C4-2B (cell line): ENCODE data around the gene TRUB1.
"Not testable (repeated sequence)": the region's sequence is repeated elsewhere in the genome, so short reads cannot be mapped to it uniquely, and the experiment has no call there.

Experiments
- H3K27ac ChIP-seq: fragments of 450-650 bp; 2 replicates; pipeline ENCODE4 v1.5.1; 2017
- CTCF ChIP-seq: fragments of 450-650 bp; conservative IDR thresholded peaks from 2 replicates; pipeline ENCODE4 v1.5.1; 2017; ENCODE audit warnings: mild to moderate bottlenecking
- ZFX ChIP-seq: fragments of 450-650 bp; IDR thresholded peaks from 2 replicates; pipeline ENCODE4 v1.6.1; 2017

Gene TRUB1

DNA sequence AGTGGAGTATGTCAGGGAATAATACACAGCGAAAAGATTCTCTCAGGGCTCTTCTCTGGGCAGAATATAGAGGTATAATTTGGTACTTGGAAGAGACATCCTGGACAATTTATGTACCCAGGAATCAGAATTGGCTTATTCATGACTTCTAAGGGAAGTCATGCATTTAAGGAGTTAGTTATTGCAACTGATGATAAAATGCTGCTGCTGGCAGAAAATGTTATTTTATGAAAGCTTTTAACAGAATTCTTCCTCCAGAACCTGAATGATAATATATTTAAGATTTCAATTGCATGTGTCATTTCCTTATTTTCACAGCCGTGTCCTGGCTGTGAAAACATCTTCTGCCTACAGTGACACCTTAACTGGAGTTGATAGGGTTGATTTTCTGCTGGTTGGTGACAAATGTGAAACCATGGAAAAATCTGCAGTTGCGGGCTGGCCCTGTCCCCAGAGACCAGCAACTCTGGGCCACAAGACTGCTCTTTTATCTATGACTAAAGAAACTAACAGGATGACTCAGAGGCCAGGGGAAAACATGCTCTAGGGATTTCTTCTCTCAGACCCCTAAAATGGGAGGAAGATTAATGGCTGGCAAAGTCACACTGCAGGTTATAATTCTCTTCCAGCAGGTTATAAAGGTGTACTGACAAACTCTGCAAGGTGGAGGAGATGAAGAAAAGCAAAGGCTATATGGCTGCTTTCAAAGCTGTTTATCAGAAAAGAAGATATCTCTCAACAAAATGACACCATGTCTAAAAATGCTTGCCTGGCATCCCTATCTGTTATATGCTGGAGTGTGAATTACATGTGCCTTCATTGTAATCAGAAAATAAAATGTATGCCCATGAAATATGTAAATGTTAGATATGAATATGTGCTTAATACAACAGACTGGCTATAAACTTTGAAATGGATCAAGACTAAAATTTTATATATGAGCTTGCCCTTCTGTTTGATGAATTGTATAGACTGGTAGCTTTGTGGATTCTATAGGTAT is 12.1 kb upstream of the TRUB1 start:
- no peak for TF ChIP-seq CTCF
- no peak for TF ChIP-seq ZFX
- no peak overlapping the region for H3K27ac ChIP-seq

DNA sequence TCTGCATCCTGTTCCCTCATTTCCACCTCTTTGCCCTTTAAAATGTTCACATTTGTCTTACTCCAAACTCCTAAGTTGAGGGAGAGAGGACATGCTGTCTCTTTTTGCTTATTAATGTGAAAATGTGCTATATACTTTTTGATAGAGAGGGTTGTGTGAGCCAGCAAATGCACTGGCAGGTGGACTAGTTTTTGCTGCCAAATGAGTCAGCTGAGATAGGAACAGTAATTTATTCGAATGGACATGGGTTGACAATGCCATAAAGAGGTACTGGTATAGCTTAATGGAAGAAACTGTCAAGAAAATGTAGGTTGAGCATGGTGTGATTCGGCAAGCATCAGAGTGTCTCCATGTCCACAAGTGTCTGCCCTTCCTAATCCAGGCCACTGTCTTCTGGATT is 9.2 kb upstream of the TRUB1 start:
- H3K27ac ChIP-seq: no peak overlapping the region
- no peak for TF ChIP-seq CTCF
- TF ChIP-seq ZFX: no peak

- TF ChIP-seq CTCF: no peak
- no peak for TF ChIP-seq ZFX
- H3K27ac ChIP-seq: no peak overlapping the region
Observed at GRCh38 chr10:114930320-114930719, 7.7 kb upstream of the TRUB1 start.

DNA sequence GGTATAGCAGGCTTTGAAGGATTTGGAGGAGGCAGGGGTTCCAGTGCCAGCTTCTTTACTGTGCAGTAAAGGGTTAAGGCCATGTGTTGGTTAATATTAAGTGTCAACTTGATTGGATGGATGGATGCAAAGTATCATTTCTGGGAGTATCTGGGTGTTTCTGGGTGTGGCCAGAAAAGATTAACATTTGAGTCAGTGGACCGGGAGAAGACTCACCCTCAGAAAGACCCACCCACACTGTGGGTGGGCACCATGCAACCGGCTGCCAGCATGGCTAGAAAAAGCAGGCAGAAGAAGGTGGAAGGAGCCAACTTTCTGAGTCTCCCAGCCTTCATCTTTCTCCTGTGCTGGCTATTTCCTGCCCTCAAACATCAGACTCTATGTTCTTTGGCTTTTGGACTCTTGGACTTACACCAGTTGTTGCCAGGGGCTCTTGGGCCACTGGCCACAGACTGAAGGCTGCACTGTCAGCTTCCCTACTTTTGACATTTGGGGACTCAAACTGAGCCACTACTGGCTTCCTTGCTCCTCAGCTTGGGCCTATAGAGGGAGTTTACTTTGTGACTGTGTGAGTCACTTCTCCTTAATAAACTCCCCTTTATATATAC is 6.8 kb upstream of the TRUB1 start:
- TF ChIP-seq CTCF (no peak), ZFX (no peak)
- no peak overlapping the region for H3K27ac ChIP-seq

- no peak overlapping the region for H3K27ac ChIP-seq
- TF ChIP-seq CTCF (no peak), ZFX (no peak)
Observed at GRCh38 chr10:114932225-114932624, 5.8 kb upstream of the TRUB1 start.

- TF ChIP-seq ZFX (no peak), CTCF (no peak)
- no peak overlapping the region for H3K27ac ChIP-seq
Observed at GRCh38 chr10:114932945-114933344, 5.0 kb upstream of the TRUB1 start.

DNA sequence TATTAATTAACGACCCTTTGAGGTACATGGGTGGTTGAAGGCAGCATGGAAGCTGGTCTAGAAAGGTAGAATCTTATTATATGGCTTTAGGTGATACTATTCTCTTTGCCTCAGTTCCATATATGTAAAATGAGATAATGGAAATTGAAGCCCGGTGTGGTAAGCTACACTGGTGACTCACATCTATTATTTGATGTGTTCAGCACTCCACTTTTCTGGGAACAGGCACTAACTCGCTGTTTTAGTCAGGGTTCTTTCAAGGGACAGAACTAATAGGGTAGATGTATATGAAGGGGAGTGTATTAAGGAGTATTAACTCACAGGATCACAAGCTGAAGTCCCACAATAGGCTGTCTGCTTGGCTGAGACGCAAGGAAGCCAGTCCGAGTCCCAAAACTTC is 4.4 kb upstream of the TRUB1 start:
- TF ChIP-seq ZFX (no peak), CTCF (no peak)
- H3K27ac ChIP-seq: no peak overlapping the region

DNA sequence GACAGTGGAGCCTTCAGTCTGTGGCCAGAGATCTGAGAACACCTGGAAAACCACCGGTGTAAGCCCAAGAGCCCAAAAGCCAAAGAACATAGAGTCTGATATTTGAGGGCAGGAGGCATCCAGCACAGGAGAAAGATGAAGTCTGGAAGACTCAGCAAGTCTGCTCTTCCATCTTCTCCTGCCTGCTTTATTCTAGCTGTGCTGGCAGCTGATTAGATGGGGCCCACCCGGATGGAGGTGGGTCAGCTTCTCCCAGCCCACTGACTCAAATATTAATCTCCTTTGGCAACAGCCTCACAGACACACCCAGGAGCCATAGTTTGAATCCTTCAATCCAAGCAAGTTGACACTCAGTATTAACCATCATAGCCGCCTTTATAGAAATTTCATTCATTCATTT is 4.0 kb upstream of the TRUB1 start:
- not testable (repeated sequence) for H3K27ac ChIP-seq
